ENCODE data around the gene KCNH4. TPM values are rescaled to one million over a fixed set of nuclear protein-coding genes. Genes with fewer than 3 reads are reported as not detected.

The KCNH4 gene
- total and polyA plus RNA-seq, 2 of the 13 experiments (the other 11 are each of a cell fraction or from before 2014, with no cell fraction given), result 0.01 to 0.09 TPM

DNA sequence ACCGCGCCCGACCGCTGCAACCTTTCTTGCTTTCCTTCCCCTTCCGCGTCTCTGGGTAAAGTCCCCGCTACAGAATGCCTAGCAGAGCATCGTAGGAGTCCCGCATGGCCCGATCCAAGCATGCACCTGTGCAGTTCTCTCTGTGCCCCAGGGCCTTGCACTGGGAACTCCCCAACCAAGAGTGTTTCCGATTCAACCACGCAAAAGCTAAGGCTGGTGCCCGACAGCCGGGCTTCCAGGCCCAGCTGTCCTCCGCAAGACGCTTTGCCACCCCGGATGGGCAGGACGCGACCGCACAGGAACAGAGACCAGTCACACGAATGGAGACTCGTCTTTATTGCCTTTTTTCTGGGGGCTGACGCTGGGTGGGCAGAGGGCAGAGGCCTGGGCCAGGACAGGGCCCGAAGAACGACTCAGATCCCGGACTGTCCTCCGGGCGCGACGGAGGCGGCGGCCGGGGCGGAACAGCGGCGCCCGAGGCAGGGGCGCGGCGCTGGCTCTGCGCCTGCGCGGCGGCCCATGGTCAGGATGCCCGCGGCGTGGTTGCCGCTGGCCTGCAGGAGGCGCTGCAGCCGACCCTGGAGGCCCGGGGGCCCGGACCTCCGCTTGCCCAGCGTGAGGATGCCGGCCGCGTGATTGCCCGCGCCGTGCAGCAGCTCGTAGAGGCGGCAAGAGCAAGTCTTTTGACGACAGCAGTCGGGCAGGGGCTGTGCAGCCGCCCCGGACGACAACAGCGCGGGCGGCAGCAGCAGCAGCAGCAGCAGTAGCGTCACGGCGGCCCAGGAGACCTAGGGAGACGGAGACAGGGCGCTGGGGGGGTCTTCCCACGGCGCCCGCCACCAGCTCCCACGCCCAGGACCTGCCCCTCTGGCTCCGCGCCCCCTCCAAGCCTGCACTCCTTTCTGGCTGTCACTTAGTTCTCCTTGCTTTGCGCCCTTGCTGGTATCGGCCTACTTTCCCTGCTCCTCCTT is 3.1 kb upstream of the KCNH4 start (continued):
- TF ChIP-seq ZNF605 (CRISPR knock-in tag; IDR thresholded peaks at IDR 0.05) (peak; percentile 98), SALL1 (CRISPR knock-in tag; IDR thresholded peaks at IDR 0.05) (peak; percentile 93), ZSCAN29 (CRISPR knock-in tag; conservative IDR thresholded peaks at IDR 0.05) (peak; percentile 82), ZNF253 (CRISPR knock-in tag; IDR thresholded peaks at IDR 0.05; ENCODE audit: borderline replicate concordance) (peak; percentile 79), MYNN (CRISPR knock-in tag; IDR thresholded peaks at IDR 0.05; ENCODE audit: low read depth) (peak; percentile 73), ATM (IDR thresholded peaks at IDR 0.05; ENCODE audit: borderline replicate concordance) (no peak), ZNF33B (CRISPR knock-in tag; IDR thresholded peaks at IDR 0.05) (peak; percentile 64; the same call in 1 of the 2 replicates), ZNF557 (CRISPR knock-in tag; IDR thresholded peaks at IDR 0.05) (peak; percentile 94; the same call in 1 of the 2 replicates), MYPOP (CRISPR knock-in tag; IDR thresholded peaks at IDR 0.05) (peak; percentile 70; the same call in 1 of the 2 replicates), SRSF9 (IDR thresholded peaks at IDR 0.05; ENCODE audit: borderline replicate concordance, insufficient read depth, low read depth, low read length, poor library complexity, severe bottlenecking) (no peak), AHR (CRISPR knock-in tag; IDR thresholded peaks at IDR 0.05) (peak; percentile 86; the same call in 1 of the 2 replicates), TP53 (CRISPR knock-in tag; conservative IDR thresholded peaks at IDR 0.05) (peak; percentile 69; the same call in 1 of the 2 replicates), TERF1 (CRISPR knock-in tag; IDR thresholded peaks at IDR 0.05) (peak; percentile 10), U2AF1 (optimal IDR thresholded peaks at IDR 0.05; ENCODE audit: low read depth, low read length) (no peak), MYC (CRISPR knock-in tag; IDR thresholded peaks at IDR 0.05; ENCODE audit: borderline replicate concordance) (peak; percentile 75)
- TF ChIP-seq, protein P1, sequence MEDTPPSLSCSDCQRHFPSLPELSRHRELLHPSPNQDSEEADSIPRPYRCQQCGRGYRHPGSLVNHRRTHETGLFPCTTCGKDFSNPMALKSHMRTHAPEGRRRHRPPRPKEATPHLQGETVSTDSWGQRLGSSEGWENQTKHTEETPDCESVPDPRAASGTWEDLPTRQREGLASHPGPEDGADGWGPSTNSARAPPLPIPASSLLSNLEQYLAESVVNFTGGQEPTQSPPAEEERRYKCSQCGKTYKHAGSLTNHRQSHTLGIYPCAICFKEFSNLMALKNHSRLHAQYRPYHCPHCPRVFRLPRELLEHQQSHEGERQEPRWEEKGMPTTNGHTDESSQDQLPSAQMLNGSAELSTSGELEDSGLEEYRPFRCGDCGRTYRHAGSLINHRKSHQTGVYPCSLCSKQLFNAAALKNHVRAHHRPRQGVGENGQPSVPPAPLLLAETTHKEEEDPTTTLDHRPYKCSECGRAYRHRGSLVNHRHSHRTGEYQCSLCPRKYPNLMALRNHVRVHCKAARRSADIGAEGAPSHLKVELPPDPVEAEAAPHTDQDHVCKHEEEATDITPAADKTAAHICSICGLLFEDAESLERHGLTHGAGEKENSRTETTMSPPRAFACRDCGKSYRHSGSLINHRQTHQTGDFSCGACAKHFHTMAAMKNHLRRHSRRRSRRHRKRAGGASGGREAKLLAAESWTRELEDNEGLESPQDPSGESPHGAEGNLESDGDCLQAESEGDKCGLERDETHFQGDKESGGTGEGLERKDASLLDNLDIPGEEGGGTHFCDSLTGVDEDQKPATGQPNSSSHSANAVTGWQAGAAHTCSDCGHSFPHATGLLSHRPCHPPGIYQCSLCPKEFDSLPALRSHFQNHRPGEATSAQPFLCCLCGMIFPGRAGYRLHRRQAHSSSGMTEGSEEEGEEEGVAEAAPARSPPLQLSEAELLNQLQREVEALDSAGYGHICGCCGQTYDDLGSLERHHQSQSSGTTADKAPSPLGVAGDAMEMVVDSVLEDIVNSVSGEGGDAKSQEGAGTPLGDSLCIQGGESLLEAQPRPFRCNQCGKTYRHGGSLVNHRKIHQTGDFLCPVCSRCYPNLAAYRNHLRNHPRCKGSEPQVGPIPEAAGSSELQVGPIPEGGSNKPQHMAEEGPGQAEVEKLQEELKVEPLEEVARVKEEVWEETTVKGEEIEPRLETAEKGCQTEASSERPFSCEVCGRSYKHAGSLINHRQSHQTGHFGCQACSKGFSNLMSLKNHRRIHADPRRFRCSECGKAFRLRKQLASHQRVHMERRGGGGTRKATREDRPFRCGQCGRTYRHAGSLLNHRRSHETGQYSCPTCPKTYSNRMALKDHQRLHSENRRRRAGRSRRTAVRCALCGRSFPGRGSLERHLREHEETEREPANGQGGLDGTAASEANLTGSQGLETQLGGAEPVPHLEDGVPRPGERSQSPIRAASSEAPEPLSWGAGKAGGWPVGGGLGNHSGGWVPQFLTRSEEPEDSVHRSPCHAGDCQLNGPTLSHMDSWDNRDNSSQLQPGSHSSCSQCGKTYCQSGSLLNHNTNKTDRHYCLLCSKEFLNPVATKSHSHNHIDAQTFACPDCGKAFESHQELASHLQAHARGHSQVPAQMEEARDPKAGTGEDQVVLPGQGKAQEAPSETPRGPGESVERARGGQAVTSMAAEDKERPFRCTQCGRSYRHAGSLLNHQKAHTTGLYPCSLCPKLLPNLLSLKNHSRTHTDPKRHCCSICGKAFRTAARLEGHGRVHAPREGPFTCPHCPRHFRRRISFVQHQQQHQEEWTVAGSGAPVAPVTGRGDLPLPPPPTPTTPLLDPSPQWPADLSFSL (CRISPR knock-in tag; IDR thresholded peaks at IDR 0.05), result peak; percentile 69; the same call in 1 of the 2 replicates
- TF ChIP-seq, protein P2, sequence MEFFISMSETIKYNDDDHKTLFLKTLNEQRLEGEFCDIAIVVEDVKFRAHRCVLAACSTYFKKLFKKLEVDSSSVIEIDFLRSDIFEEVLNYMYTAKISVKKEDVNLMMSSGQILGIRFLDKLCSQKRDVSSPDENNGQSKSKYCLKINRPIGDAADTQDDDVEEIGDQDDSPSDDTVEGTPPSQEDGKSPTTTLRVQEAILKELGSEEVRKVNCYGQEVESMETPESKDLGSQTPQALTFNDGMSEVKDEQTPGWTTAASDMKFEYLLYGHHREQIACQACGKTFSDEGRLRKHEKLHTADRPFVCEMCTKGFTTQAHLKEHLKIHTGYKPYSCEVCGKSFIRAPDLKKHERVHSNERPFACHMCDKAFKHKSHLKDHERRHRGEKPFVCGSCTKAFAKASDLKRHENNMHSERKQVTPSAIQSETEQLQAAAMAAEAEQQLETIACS (CRISPR knock-in tag; IDR thresholded peaks at IDR 0.05), result peak; percentile 28; the same call in 1 of the 2 replicates

Data from HepG2 (cell line).